ENCODE measurements around the gene PLEKHN1. TPM values are rescaled to one million over a fixed set of nuclear protein-coding genes. Genes with fewer than 3 reads are reported as not detected.

The PLEKHN1 gene
- total and polyA plus RNA-seq, 2 donors from 2014 or later, result 14.3 TPM; not detected in 1

GRCh38 chr1:920010-920409, 46.3 kb upstream of the PLEKHN1 start:
- no peaks in the 10 kb centered on the region for H3K9me3 ChIP-seq (ENCODE audit: control insufficient read depth in 2 of 3, insufficient read depth in 1 of 3, low read length in 3 of 3)
- no peaks in the 10 kb centered on the region for H3K27me3 ChIP-seq (ENCODE audit: control insufficient read depth, insufficient read depth, low read length)
- no peak overlapping the region for H3K9ac ChIP-seq (ENCODE audit: low read length in 3 of 3)
- TF ChIP-seq, protein P1, sequence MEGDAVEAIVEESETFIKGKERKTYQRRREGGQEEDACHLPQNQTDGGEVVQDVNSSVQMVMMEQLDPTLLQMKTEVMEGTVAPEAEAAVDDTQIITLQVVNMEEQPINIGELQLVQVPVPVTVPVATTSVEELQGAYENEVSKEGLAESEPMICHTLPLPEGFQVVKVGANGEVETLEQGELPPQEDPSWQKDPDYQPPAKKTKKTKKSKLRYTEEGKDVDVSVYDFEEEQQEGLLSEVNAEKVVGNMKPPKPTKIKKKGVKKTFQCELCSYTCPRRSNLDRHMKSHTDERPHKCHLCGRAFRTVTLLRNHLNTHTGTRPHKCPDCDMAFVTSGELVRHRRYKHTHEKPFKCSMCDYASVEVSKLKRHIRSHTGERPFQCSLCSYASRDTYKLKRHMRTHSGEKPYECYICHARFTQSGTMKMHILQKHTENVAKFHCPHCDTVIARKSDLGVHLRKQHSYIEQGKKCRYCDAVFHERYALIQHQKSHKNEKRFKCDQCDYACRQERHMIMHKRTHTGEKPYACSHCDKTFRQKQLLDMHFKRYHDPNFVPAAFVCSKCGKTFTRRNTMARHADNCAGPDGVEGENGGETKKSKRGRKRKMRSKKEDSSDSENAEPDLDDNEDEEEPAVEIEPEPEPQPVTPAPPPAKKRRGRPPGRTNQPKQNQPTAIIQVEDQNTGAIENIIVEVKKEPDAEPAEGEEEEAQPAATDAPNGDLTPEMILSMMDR (IDR thresholded peaks at IDR 0.05; ENCODE audit: borderline replicate concordance, extremely low read depth, insufficient read depth), result no peak
- H3K36me3 ChIP-seq (ENCODE audit: control insufficient read depth in 2 of 3, insufficient read depth in 3 of 3, low read length in 3 of 3), result no peaks in the 10 kb centered on the region
- intact Hi-C loops (cut with DNase I), result no loop called here
- FAIRE-seq, result no peak
- no peak overlapping the region for H3K4me3 ChIP-seq (ENCODE audit: low read length in 3 of 3)
- peak in 2 of 5 donors; percentile 73 to 75 for DNase-seq
- H3K4me1 ChIP-seq (ENCODE audit: control insufficient read depth in 2 of 3, insufficient read depth in 2 of 3, low read depth in 1 of 3, low read length in 3 of 3), result peaks cover 3 to 55% (median 8%) of the 10 kb centered on the region in 3 donors
- H3K27ac ChIP-seq (ENCODE audit: low read depth in 2 of 2, low read length in 2 of 2), result no peak overlapping the region

DNA sequence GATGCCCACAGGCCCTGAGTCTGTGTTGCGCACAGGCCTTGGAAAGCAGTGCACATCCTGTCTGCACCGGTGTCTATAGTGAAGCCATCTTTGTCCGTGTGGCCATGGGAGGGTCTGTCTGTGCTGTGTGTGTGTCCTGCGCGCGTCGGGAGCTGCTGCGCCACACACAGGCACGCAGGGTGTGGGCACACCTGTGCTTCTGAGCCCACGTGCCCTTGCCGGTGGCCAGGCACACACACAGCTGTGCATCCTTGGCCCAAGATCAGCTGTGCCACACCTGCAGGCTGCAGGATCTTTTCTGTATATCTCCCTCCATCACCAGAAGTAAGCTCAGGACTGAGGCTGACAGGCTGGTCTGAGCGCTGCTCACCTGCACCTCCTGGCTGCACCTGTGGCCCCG, 45.8 kb upstream of the PLEKHN1 start:
- Histone ChIP-seq H3K27ac (ENCODE audit: low read depth in 2 of 2, low read length in 2 of 2) (no peak overlapping the region), H3K4me1 (ENCODE audit: control insufficient read depth in 2 of 3, insufficient read depth in 2 of 3, low read depth in 1 of 3, low read length in 3 of 3) (peaks cover 3 to 52% (median 8%) of the 10 kb centered on the region in 3 donors), H3K36me3 (ENCODE audit: control insufficient read depth in 2 of 3, insufficient read depth in 3 of 3, low read length in 3 of 3) (no peaks in the 10 kb centered on the region), H3K27me3 (ENCODE audit: control insufficient read depth, insufficient read depth, low read length) (no peaks in the 10 kb centered on the region), H3K9ac (ENCODE audit: low read length in 3 of 3) (no peak overlapping the region), H3K9me3 (ENCODE audit: control insufficient read depth in 2 of 3, insufficient read depth in 1 of 3, low read length in 3 of 3) (no peaks in the 10 kb centered on the region), H3K4me3 (ENCODE audit: low read length in 3 of 3) (no peak overlapping the region)
- intact Hi-C loops (cut with DNase I), result no loop called here
- DNase-seq (no peak), FAIRE-seq (no peak)
- TF ChIP-seq, protein P1 (IDR thresholded peaks at IDR 0.05; ENCODE audit: borderline replicate concordance, extremely low read depth, insufficient read depth), result no peak

DNA sequence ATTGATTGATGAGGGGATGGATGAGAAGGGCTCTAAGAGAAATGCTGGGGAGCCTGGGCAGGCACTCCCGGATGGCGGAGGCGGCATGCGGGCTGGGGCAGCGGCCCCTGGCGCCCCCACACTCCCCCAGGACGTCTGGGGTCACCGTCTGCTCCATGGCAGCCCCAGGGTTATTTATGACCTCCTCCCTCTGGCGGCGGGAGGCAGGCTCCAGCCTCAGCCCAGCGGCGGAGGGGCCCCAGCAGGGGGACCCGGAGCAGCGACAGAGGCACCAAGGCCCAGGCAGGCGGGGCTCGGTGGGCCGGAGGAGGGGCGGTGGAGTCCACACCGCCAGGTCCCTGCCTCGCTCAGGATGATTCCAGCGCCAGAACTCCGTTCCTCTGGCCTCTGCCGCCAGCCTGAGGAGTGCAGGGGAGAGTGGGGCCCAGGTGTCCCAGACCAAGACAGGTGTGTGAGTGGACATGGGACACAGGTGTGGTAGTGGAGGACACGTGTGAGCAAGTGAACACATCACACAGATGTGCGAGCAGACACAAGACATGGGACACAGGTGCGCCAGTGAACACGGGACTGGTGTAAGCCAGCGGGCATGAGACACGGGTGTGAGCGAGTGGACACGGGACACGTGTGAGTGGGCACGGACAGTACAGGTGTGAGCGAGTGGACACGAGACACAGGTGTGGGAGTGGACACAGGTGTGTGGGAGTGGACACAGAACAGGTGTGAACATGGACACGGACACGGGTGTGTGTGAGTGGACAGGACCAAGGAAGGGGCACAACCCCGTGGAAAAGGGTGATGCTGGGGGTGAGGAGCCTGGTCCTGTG, 45.1 kb upstream of the PLEKHN1 start:
- Histone ChIP-seq H3K36me3 (ENCODE audit: control insufficient read depth in 2 of 3, insufficient read depth in 3 of 3, low read length in 3 of 3) (no peaks in the 10 kb centered on the region), H3K9ac (ENCODE audit: low read length in 3 of 3) (peak overlapping the region in 1 of 3 donors; percentile 10), H3K27me3 (ENCODE audit: control insufficient read depth, insufficient read depth, low read length) (no peaks in the 10 kb centered on the region), H3K9me3 (ENCODE audit: control insufficient read depth in 2 of 3, insufficient read depth in 1 of 3, low read length in 3 of 3) (no peaks in the 10 kb centered on the region), H3K4me3 (ENCODE audit: low read length in 3 of 3) (peak overlapping the region in 1 of 3 donors; percentile 33), H3K4me1 (ENCODE audit: control insufficient read depth in 2 of 3, insufficient read depth in 2 of 3, low read depth in 1 of 3, low read length in 3 of 3) (peaks cover 3 to 52% (median 8%) of the 10 kb centered on the region in 3 donors), H3K27ac (ENCODE audit: low read depth in 2 of 2, low read length in 2 of 2) (no peak overlapping the region)
- TF ChIP-seq, protein P1 (IDR thresholded peaks at IDR 0.05; ENCODE audit: borderline replicate concordance, extremely low read depth, insufficient read depth), result peak; percentile 58
- DNase-seq (peak; percentile 88 to 96 (median 95)), FAIRE-seq (no peak)
- intact Hi-C loops (cut with DNase I), result no loop called here

Measured in kidney (tissue), 14 donors.